Measurements from ENCODE around the gene ZNF682.
"Not testable (repeated sequence)": the region's sequence is repeated elsewhere in the genome, so short reads cannot be mapped to it uniquely, and the experiment has no call there.

ZNF682 gene

GRCh38 chr19:20005741-20006140 lies 33.6 kb downstream of the ZNF682 start:
- DNase-seq = no peak

- DNase-seq = peak in 10 of 56 donors; percentile 0 to 36 (median 4)
Measured at GRCh38 chr19:19997656-19998268, 41.5 kb downstream of the ZNF682 start.

- no peak for DNase-seq
Measured at GRCh38 chr19:19966862-19967261, 72.4 kb downstream of the ZNF682 start.

- not testable (repeated sequence) for DNase-seq
Measured at GRCh38 chr19:19966126-19966525, 73.2 kb downstream of the ZNF682 start.

- no peak for DNase-seq
Measured at GRCh38 chr19:19964416-19964815, 74.9 kb downstream of the ZNF682 start.

GRCh38 chr19:19959151-19959799 lies 80.0 kb downstream of the ZNF682 start:
- peak in 53 of 56 donors; percentile 1 to 81 (median 31) for DNase-seq

GRCh38 chr19:19957766-19958165 lies 81.5 kb downstream of the ZNF682 start:
- DNase-seq = not testable (repeated sequence)

GRCh38 chr19:19956434-19957075 lies 82.8 kb downstream of the ZNF682 start:
- DNase-seq = peak in 13 of 56 donors; percentile 1 to 28 (median 6)

- no peak for DNase-seq
Measured at GRCh38 chr19:19955208-19955607, 84.1 kb downstream of the ZNF682 start.
